Astrocyte (in vitro differentiated cells and primary cell): ENCODE results near the gene IFIT2. TPM values are rescaled to one million over a fixed set of nuclear protein-coding genes. Genes with fewer than 3 reads are reported as not detected.
"Not testable (repeated sequence)": the region's sequence is repeated elsewhere in the genome, so short reads cannot be mapped to it uniquely, and the experiment has no call there.

Experiments
- DNase-seq: peaks from one replicate; pipeline ENCODE4 v3.0.0-alpha.2; 2010; ENCODE audit warnings: low read depth
- FAIRE-seq: peaks from 2 replicates; lab custom pipeline; 2011; peaks lifted over from hg19 to GRCh38; lab: Jason Lieb, UNC
- H2AFZ ChIP-seq: 2 replicates; pipeline ENCODE4 v1.6.0; 2012; ENCODE audit warnings: low read depth, low read length, inconsistent platforms
- H3K27ac ChIP-seq: 2 replicates; pipeline ENCODE4 v1.5.1; 2011; ENCODE audit warnings: low read depth, low read length, inconsistent platforms
- H3K27me3 ChIP-seq: 2 replicates; pipeline ENCODE4 v1.6.0; 2011; ENCODE audit warnings: low read length, inconsistent platforms; ENCODE audit not compliant: insufficient read depth
- H3K36me3 ChIP-seq: 2 replicates; pipeline ENCODE4 v1.5.1; 2011; ENCODE audit warnings: low read length, inconsistent platforms; ENCODE audit not compliant: insufficient read depth
- H3K4me1 ChIP-seq: 2 replicates; pipeline ENCODE4 v1.5.1; 2011; ENCODE audit warnings: low read length, inconsistent platforms; ENCODE audit not compliant: insufficient read depth
- H3K4me2 ChIP-seq: 2 replicates; pipeline ENCODE4 v1.6.0; 2012; ENCODE audit warnings: low read length, inconsistent platforms
- H3K4me3 ChIP-seq: 2 replicates; pipeline ENCODE4 v1.5.1; 2011; ENCODE audit warnings: low read depth, mild to moderate bottlenecking, low read length, inconsistent platforms; ENCODE audit not compliant: insufficient read depth
- H3K79me2 ChIP-seq: 2 replicates; pipeline ENCODE4 v1.6.0; 2012; ENCODE audit warnings: mild to moderate bottlenecking, low read length, inconsistent platforms; ENCODE audit not compliant: insufficient read depth
- H3K9ac ChIP-seq: 2 replicates; pipeline ENCODE4 v1.6.0; 2012; ENCODE audit warnings: mild to moderate bottlenecking, low read length, inconsistent platforms
- H3K9me3 ChIP-seq: 2 replicates; pipeline ENCODE4 v1.5.1; 2012; ENCODE audit warnings: low read depth, mild to moderate bottlenecking, low read length, inconsistent platforms; ENCODE audit not compliant: insufficient read depth
- H4K20me1 ChIP-seq: 2 replicates; pipeline ENCODE4 v1.6.0; 2012; ENCODE audit warnings: low read length, inconsistent platforms; ENCODE audit not compliant: insufficient read depth
- H3K27ac Mint-ChIP-seq: one replicate; pipeline ENCODE4 v1.8.0; 2021; ENCODE audit warnings: mild to moderate bottlenecking, mixed read lengths; ENCODE audit not compliant: unreplicated experiment
- H3K27me3 Mint-ChIP-seq: one replicate; pipeline ENCODE4 v1.8.0; 2021; ENCODE audit warnings: low read depth, mixed read lengths; ENCODE audit not compliant: unreplicated experiment
- H3K36me3 Mint-ChIP-seq: one replicate; pipeline ENCODE4 v1.8.0; 2021; ENCODE audit warnings: low read depth, mixed read lengths; ENCODE audit not compliant: unreplicated experiment
- H3K4me1 Mint-ChIP-seq: one replicate; pipeline ENCODE4 v1.8.0; 2021; ENCODE audit warnings: low read depth, mixed read lengths; ENCODE audit not compliant: unreplicated experiment
- H3K4me3 Mint-ChIP-seq: one replicate; pipeline ENCODE4 v1.8.0; 2021; ENCODE audit warnings: mild to moderate bottlenecking, moderate library complexity, mixed read lengths; ENCODE audit not compliant: unreplicated experiment
- H3K9me3 Mint-ChIP-seq: one replicate; pipeline ENCODE4 v1.8.0; 2021; ENCODE audit warnings: mild to moderate bottlenecking, mixed read lengths; ENCODE audit not compliant: unreplicated experiment
- EZH2 ChIP-seq: IDR thresholded peaks from 2 replicates; pipeline ENCODE4 v1.6.1; 2012; ENCODE audit warnings: mild to moderate bottlenecking, low read length, inconsistent platforms; ENCODE audit not compliant: insufficient read depth
- total RNA-seq: library from RNA; stranded (reverse); gene quantifications from 2 replicates; pipeline ENCODE4 v1.2.1, GENCODE V29; 2021
- TF ChIP-seq, protein P1 (sequence below): IDR thresholded peaks from 2 replicates; pipeline ENCODE4 v1.5.1; 2011; ENCODE audit warnings: low read depth, mild to moderate bottlenecking, inconsistent platforms, low read length, moderate library complexity; ENCODE audit not compliant: insufficient read depth

IFIT2 gene
- total RNA-seq, 1 donor from 2014 or later = 36.0 TPM

DNA sequence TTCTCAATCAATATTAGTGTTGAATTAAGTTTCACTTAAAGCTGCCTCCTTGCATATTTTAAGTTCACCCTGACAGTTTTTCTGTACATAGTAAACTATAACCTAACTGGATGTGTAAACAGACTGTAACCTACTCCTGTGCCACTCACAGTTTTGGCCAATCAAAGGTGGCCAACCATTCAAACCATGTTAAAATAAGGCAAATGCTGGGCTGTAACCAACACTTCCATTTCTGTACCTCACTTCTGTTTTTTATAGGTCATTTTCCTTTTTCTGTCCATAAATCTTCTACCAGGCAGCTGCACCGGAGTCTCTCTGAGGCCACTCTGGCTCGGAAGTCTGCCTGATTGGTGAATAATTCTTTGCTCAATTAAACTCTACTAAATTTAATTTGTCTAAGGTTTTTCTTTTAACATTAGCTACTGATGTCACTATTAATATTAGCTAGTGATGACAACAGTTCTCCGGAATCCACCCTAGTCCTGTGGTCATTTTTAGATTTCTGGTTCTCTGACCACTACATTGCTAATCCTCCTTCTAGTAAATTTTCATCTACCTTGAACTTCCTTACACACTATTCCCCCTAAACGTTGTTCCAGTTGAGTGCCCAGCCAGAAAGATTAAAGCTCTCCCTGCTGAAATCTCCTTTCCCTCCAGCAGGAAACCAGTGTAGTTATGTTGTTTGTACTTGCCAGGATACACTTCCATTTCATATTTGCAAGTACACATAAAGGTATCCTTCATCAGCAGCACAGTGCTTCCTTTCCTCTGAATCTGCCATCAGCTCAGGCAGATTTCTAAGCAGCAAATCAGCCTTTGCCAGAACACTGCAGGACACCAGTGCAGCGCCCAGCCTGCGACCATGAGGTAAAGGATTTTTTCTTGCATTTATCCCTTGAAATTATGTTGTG is 18.6 kb upstream of the IFIT2 start:
- TF ChIP-seq, protein P1, sequence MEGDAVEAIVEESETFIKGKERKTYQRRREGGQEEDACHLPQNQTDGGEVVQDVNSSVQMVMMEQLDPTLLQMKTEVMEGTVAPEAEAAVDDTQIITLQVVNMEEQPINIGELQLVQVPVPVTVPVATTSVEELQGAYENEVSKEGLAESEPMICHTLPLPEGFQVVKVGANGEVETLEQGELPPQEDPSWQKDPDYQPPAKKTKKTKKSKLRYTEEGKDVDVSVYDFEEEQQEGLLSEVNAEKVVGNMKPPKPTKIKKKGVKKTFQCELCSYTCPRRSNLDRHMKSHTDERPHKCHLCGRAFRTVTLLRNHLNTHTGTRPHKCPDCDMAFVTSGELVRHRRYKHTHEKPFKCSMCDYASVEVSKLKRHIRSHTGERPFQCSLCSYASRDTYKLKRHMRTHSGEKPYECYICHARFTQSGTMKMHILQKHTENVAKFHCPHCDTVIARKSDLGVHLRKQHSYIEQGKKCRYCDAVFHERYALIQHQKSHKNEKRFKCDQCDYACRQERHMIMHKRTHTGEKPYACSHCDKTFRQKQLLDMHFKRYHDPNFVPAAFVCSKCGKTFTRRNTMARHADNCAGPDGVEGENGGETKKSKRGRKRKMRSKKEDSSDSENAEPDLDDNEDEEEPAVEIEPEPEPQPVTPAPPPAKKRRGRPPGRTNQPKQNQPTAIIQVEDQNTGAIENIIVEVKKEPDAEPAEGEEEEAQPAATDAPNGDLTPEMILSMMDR = peak; percentile 3
- TF ChIP-seq EZH2 = no peak
- H3K36me3 ChIP-seq = no peaks in the 10 kb centered on the region
- H3K36me3 Mint-ChIP-seq = peaks cover 2% of the 10 kb centered on the region
- H2AFZ ChIP-seq = peak overlapping the region; percentile 84
- H3K4me1 Mint-ChIP-seq = peaks cover 43% of the 10 kb centered on the region
- no peaks in the 10 kb centered on the region for H4K20me1 ChIP-seq
- H3K9me3 ChIP-seq = no peaks in the 10 kb centered on the region
- H3K9ac ChIP-seq = peak overlapping the region; percentile 74
- H3K27me3 ChIP-seq = no peaks in the 10 kb centered on the region
- FAIRE-seq (peak; percentile 74), DNase-seq (peak; percentile 81)
- H3K79me2 ChIP-seq = no peaks in the 10 kb centered on the region
- no peaks in the 10 kb centered on the region for H3K27me3 Mint-ChIP-seq
- peaks cover 8% of the 10 kb centered on the region for H3K9me3 Mint-ChIP-seq
- peak overlapping the region; percentile 18 for H3K4me3 Mint-ChIP-seq
- H3K4me2 ChIP-seq = peak overlapping the region; percentile 80
- peak overlapping the region; percentile 80 for H3K27ac ChIP-seq
- H3K27ac Mint-ChIP-seq = peak overlapping the region; percentile 86
- H3K4me3 ChIP-seq = peak overlapping the region; percentile 15
- peaks cover 43% of the 10 kb centered on the region for H3K4me1 ChIP-seq

DNA sequence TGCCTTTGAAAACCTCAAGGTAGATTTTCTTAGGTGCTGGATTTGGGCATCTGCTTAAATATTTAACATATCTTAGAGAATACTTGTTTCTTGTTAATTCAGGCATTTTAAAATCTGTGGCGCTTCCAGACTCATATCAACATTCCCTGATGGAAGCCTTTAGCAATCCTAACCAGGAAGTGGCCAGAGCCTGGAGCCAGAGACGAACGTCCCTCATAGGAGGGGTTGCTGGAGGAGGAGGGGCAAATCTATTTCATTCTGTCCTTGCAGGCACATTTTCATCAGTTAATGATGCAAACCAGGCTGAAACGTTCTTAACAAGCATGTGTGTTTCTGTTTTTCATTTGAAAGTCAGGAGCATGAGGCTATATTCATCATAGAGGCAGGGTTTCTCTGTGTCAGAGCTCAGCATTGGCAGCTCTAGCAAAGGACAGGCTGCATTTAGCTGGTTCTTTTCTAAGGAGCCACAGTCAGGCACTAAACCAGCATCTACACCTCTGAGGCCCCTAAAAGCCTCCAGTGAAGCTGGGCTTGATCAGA is 17.8 kb upstream of the IFIT2 start:
- peak overlapping the region; percentile 84 for H2AFZ ChIP-seq
- no peaks in the 10 kb centered on the region for H3K27me3 Mint-ChIP-seq
- FAIRE-seq (no peak), DNase-seq (peak; percentile 70)
- H3K9me3 Mint-ChIP-seq = peaks cover 8% of the 10 kb centered on the region
- H3K4me2 ChIP-seq = peak overlapping the region; percentile 80
- peak overlapping the region; percentile 74 for H3K9ac ChIP-seq
- H3K36me3 ChIP-seq = no peaks in the 10 kb centered on the region
- H3K27me3 ChIP-seq = no peaks in the 10 kb centered on the region
- peaks cover 38% of the 10 kb centered on the region for H3K4me1 ChIP-seq
- no peaks in the 10 kb centered on the region for H3K79me2 ChIP-seq
- H3K36me3 Mint-ChIP-seq = peaks cover 2% of the 10 kb centered on the region
- peaks cover 38% of the 10 kb centered on the region for H3K4me1 Mint-ChIP-seq
- H3K27ac ChIP-seq = peak overlapping the region; percentile 80
- H3K9me3 ChIP-seq = no peaks in the 10 kb centered on the region
- peak overlapping the region; percentile 15 for H3K4me3 ChIP-seq
- TF ChIP-seq EZH2 = no peak
- TF ChIP-seq, protein P1 = no peak
- no peaks in the 10 kb centered on the region for H4K20me1 ChIP-seq
- peak overlapping the region; percentile 86 for H3K27ac Mint-ChIP-seq
- H3K4me3 Mint-ChIP-seq = peak overlapping the region; percentile 24

DNA sequence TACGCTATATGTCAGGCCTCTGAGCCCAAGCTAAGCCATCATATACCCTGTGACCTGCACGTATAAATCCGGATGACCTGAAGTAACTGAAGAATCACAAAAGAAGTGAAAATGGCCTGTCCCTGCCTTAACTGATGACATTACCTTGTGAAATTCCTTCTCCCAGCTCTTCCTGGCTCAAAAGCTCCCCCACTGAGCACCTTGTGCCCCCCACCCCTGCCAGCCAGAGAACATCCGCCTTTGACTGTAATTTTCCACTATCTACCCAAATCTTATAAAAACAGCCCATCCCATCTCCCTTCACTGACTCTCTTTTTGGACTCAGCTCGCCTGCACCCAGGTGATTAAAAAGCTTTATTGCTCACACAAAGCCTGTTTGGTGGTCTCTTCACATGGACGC is 17.1 kb upstream of the IFIT2 start:
- Mint-ChIP-seq H3K27ac (peak overlapping the region; percentile 37), H3K4me1 (peaks cover 31% of the 10 kb centered on the region)
- not testable (repeated sequence) for H3K9me3 Mint-ChIP-seq, FAIRE-seq, H4K20me1 ChIP-seq, H2AFZ ChIP-seq, H3K36me3 ChIP-seq, H3K36me3 Mint-ChIP-seq, H3K79me2 ChIP-seq, DNase-seq, H3K4me3 Mint-ChIP-seq, H3K27me3 Mint-ChIP-seq, H3K9me3 ChIP-seq, H3K27me3 ChIP-seq, H3K4me3 ChIP-seq
- Histone ChIP-seq H3K9ac (peak overlapping the region; percentile 42), H3K27ac (peak overlapping the region; percentile 14), H3K4me2 (peak overlapping the region; percentile 38), H3K4me1 (peaks cover 31% of the 10 kb centered on the region)

DNA sequence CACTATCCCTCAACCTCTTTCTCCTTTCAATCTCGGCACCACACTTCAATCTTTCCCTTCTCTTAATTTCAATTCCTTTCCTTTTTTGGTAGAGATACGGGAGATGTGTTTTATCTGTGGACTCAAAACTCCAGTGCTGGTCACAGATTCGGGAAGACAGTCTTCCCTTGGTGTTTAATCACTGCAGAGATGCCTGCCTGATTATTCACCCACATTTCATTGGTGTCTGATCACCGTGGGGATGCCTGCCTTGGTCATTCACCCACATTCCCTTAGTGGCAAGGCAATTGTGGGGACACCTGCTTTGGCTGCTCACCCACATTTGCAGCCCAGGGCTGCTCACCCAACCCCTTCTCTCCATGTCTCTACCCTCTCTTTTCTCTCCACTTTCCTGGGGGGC is 16.5 kb upstream of the IFIT2 start:
- peak; percentile 60 for FAIRE-seq
- H3K27me3 ChIP-seq, H3K9me3 ChIP-seq, H3K4me3 ChIP-seq, H3K36me3 ChIP-seq, H3K79me2 ChIP-seq, H3K9me3 Mint-ChIP-seq, H4K20me1 ChIP-seq, H3K9ac ChIP-seq, H3K36me3 Mint-ChIP-seq, H3K27me3 Mint-ChIP-seq, H3K4me3 Mint-ChIP-seq, H2AFZ ChIP-seq: not testable (repeated sequence)
- H3K4me2 ChIP-seq = peak overlapping the region; percentile 38
- peaks cover 28% of the 10 kb centered on the region for H3K4me1 Mint-ChIP-seq
- peaks cover 28% of the 10 kb centered on the region for H3K4me1 ChIP-seq
- peak overlapping the region; percentile 37 for H3K27ac Mint-ChIP-seq
- H3K27ac ChIP-seq = peak overlapping the region; percentile 37
- DNase-seq = peak; percentile 51
